Panc1 (cell line): ENCODE results near the gene IQCH. TPM values are rescaled to one million over a fixed set of nuclear protein-coding genes. Genes with fewer than 3 reads are reported as not detected.

Experiments
- ATAC-seq: fragments of 200-7000 bp; cut with Tn5 transposase; 2 replicates; pipeline ENCODE4 v1.9.1; 2020; ENCODE audit warnings: mild to moderate bottlenecking, moderate library complexity
- BruUV-seq: library from RNA; stranded (reverse); fragments of 400-500 nt; replicated peaks from 2 replicates; lab custom pipeline; 2021; lab: Mats Ljungman, UMichigan
- CTCF ChIA-PET: fragments of 300-600 bp; sonication (Branson Sonifier 250); formaldehyde crosslinking; loops from one replicate; lab custom pipeline; 2022; ENCODE audit warnings: antibody characterized with exemption; lab: Charles Lee
- POLR2A ChIA-PET: fragments of 300-600 bp; sonication (Branson Sonifier 250); formaldehyde crosslinking; loops from one replicate; lab custom pipeline; 2022; ENCODE audit warnings: antibody characterized with exemption; lab: Charles Lee
- DNase-seq: peaks from one replicate; pipeline ENCODE4 v3.0.0-alpha.2; 2010; ENCODE audit warnings: low read depth, low spot score
- H3K27ac ChIP-seq: 2 replicates; pipeline ENCODE4 v1.5.1; 2011; ENCODE audit warnings: mild to moderate bottlenecking, low read length, inconsistent platforms
- H3K27me3 ChIP-seq: fragments of 200-500 bp; sonication (Bioruptor generic); 2 replicates; pipeline ENCODE4 v1.6.0; 2014; ENCODE audit warnings: low read length, inconsistent platforms; ENCODE audit not compliant: control insufficient read depth, insufficient read depth
- H3K36me3 ChIP-seq: fragments of 200-500 bp; sonication (Bioruptor generic); 2 replicates; pipeline ENCODE4 v1.5.1; 2014; ENCODE audit warnings: inconsistent platforms, mild to moderate bottlenecking, low read length, moderate library complexity; ENCODE audit not compliant: control insufficient read depth, insufficient read depth
- H3K4me1 ChIP-seq: 2 replicates; pipeline ENCODE4 v1.5.1; 2011; ENCODE audit warnings: inconsistent platforms, mild to moderate bottlenecking, low read length, moderate library complexity; ENCODE audit not compliant: control insufficient read depth, insufficient read depth
- H3K4me3 ChIP-seq, 2 experiments: 2 replicates each; pipeline ENCODE4 v1.5.1; 2011 to 2012; ENCODE audit warnings: low read depth in 2 of 2, low read length in 2 of 2, mild to moderate bottlenecking in 2 of 2, inconsistent platforms in 1 of 2, moderate library complexity in 1 of 2
- H3K9me3 ChIP-seq: fragments of 200-500 bp; sonication (Bioruptor generic); 2 replicates; pipeline ENCODE4 v1.5.1; 2014; ENCODE audit warnings: low read depth, mild to moderate bottlenecking, inconsistent platforms, low read length, moderate library complexity; ENCODE audit not compliant: control insufficient read depth, insufficient read depth
- CTCF ChIP-seq: fragments of 450-650 bp; IDR thresholded peaks from 2 replicates; pipeline ENCODE4 v1.5.1; 2017; ENCODE audit warnings: mild to moderate bottlenecking
- POLR2AphosphoS5 ChIP-seq: IDR thresholded peaks from 2 replicates; pipeline ENCODE4 v1.6.1; 2012; ENCODE audit warnings: mild to moderate bottlenecking, low read depth, low read length, moderate library complexity
- REST ChIP-seq, 2 experiments: IDR thresholded peaks; 2 replicates each; pipeline ENCODE4 v1.6.1; 2011 to 2012; ENCODE audit warnings: low read depth in 2 of 2, control low read depth in 1 of 2, low read length in 1 of 2, mild to moderate bottlenecking in 1 of 2, moderate library complexity in 1 of 2; ENCODE audit not compliant: insufficient read depth in 1 of 2
- SIN3A ChIP-seq: IDR thresholded peaks from 2 replicates; pipeline ENCODE4 v1.6.1; 2012; ENCODE audit warnings: low read depth, mild to moderate bottlenecking, low read length, moderate library complexity, borderline replicate concordance; ENCODE audit not compliant: insufficient read depth
- TCF7L2 ChIP-seq: IDR thresholded peaks from 2 replicates; pipeline ENCODE4 v1.6.1; 2011; ENCODE audit warnings: mild to moderate bottlenecking, low read depth, low read length, inconsistent platforms
- in situ Hi-C: cut with HindIII; loops from 2 replicates; pipeline ENCODE4 v1.10.0; 2016; ENCODE audit warnings: low sequenced_read_pairs, low pct_unique_long_range_greater_than_20kb
- intact Hi-C: fragments of 100-400 bp; cut with micrococcal nuclease; formaldehyde crosslinking; loops from one replicate; pipeline ENCODE4 v1.10.0; 2022; ENCODE audit not compliant: unreplicated experiment
- total RNA-seq: library from RNA; stranded (reverse); gene quantifications from one replicate; pipeline ENCODE4 v1.2.1, GENCODE V29; 2021; ENCODE audit not compliant: unreplicated experiment

IQCH gene
- total RNA-seq, 1 experiment from 2014 or later = 3.9 TPM

- ATAC-seq (no peak), DNase-seq (no peak)
- Histone ChIP-seq H3K36me3 (no peaks in the 10 kb centered on the region), H3K27me3 (no peaks in the 10 kb centered on the region), H3K4me1 (no peaks in the 10 kb centered on the region), H3K27ac (no peak overlapping the region), H3K9me3 (peaks cover 9% of the 10 kb centered on the region; the same call in 1 of the 2 replicates), H3K4me3 (no peak overlapping the region)
- POLR2A ChIA-PET = no interaction called here
- CTCF ChIA-PET = no interaction called here
- in situ Hi-C loops (no loop called here), intact Hi-C loops (no loop called here)
- TF ChIP-seq SIN3A (no peak), CTCF (no peak), POLR2AphosphoS5 (no peak), TCF7L2 (no peak), REST (IDR thresholded peaks at IDR 0.05; ENCODE audit: insufficient read depth in 1 of 2, low read depth in 2 of 2, low read length in 1 of 2) (no peak)
- BruUV-seq = no TSS peak
Observed at GRCh38 chr15:67350042-67350441, 95.5 kb downstream of the IQCH start.

DNA sequence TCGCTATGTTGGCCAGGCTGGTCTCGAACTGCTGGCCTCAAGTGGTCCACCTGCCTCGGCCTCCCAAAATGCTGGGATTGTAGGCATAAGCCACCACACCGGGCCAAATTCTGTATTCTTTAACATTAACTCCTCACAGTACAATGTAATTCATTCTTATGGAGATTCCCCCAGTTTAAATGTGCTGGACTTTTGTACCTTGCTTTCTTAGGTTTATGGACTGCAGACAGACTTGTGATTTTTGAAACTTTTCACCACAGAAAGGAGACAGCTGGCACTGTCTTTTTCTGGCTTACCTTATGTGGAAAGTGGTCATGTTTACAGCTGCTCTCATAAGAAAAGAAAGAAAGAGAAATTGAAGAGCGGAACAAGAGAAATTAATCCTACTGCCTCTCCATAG, 103.8 kb downstream of the IQCH start:
- no peak for TF ChIP-seq POLR2AphosphoS5
- no peak for TF ChIP-seq SIN3A
- TF ChIP-seq CTCF = no peak
- TF ChIP-seq REST (IDR thresholded peaks at IDR 0.05; ENCODE audit: insufficient read depth in 1 of 2, low read depth in 2 of 2, low read length in 1 of 2) = no peak
- TF ChIP-seq TCF7L2 = no peak
- ChIA-PET POLR2A (interaction anchor here (1.6 kb wide), 1 partner anchor 9 kb away, joined by 4 read pairs; no protein-coding TSS in a partner anchor), CTCF (no interaction called here)
- Histone ChIP-seq H3K4me1 (no peaks in the 10 kb centered on the region), H3K27ac (no peak overlapping the region), H3K27me3 (no peaks in the 10 kb centered on the region), H3K4me3 (no peak overlapping the region), H3K9me3 (no peaks in the 10 kb centered on the region), H3K36me3 (no peaks in the 10 kb centered on the region)
- intact Hi-C loops = no loop called here
- no peak for ATAC-seq
- no TSS peak for BruUV-seq
- DNase-seq = no peak
- in situ Hi-C loops = no loop called here
